ENCODE results near the gene MAGI3. TPM values are rescaled to one million over a fixed set of nuclear protein-coding genes. Genes with fewer than 3 reads are reported as not detected.
"Not testable (repeated sequence)": the region's sequence is repeated elsewhere in the genome, so short reads cannot be mapped to it uniquely, and the experiment has no call there.

MAGI3 gene
- total RNA-seq, 1 donor from 2014 or later, result 1.0 TPM

DNA sequence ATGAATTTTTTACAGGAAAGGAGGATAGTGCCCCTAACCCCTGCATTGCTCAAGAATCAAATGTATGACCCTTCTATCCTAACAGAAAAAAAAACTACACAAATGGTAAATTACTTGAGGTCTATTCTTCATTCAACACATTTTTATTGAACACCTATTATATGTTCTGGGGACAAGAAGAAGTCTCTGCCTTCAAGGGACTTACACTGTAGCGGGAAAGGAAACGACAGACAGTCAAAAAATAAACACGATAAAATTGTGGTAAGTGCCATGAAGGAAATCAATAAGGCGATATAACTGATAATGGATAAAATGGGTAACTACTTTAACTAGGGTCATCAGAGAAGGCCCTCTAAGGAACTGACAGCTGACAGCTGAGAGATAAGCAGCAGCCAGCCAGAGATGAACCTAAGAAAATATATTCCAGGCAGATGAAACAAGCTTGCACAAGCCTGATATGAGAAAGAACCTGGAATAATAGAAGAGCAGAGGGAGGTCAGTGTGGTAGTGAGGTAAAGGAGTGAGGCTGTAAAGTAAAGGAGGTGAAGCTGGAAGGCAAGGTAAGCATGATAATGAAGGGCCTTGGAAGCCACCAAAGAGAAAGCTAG is 302.6 kb downstream of the MAGI3 start:
- Mint-ChIP-seq H3K27ac (no peak overlapping the region), H3K4me1 (peaks cover 11% of the 10 kb centered on the region), H3K27me3 (no peaks in the 10 kb centered on the region), H3K4me3 (no peak overlapping the region), H3K36me3 (ENCODE audit: low read depth) (peaks cover 35% of the 10 kb centered on the region), H3K9me3 (peaks cover 22% of the 10 kb centered on the region)
- no peak for DNase-seq
- no peak for ATAC-seq (ENCODE audit: low read depth)
- intact Hi-C loops (cut with micrococcal nuclease), result no loop called here
- TF ChIP-seq, protein P1, sequence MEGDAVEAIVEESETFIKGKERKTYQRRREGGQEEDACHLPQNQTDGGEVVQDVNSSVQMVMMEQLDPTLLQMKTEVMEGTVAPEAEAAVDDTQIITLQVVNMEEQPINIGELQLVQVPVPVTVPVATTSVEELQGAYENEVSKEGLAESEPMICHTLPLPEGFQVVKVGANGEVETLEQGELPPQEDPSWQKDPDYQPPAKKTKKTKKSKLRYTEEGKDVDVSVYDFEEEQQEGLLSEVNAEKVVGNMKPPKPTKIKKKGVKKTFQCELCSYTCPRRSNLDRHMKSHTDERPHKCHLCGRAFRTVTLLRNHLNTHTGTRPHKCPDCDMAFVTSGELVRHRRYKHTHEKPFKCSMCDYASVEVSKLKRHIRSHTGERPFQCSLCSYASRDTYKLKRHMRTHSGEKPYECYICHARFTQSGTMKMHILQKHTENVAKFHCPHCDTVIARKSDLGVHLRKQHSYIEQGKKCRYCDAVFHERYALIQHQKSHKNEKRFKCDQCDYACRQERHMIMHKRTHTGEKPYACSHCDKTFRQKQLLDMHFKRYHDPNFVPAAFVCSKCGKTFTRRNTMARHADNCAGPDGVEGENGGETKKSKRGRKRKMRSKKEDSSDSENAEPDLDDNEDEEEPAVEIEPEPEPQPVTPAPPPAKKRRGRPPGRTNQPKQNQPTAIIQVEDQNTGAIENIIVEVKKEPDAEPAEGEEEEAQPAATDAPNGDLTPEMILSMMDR (IDR thresholded peaks at IDR 0.05), result no peak
- POLR2A ChIA-PET, result no interaction called here
- CTCF ChIA-PET, result no interaction called here

DNA sequence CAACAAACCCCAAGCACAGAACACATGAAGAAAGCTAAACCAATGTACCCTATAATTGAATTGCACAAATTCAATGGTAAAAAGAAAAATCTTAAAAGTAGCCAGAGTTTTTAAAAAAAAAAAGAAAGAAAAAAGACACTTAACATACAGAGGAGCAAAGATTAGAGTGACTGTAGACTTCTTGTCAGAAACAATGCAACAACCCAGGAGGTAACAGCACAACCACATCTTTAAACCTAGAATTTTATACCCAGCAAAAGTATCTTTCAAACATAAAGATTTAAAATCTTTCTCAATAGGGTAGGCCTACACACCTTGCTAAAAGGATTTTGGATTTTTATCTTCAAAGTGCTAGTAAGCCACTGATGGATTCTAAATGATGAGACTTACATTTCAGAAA is 304.6 kb downstream of the MAGI3 start:
- CTCF ChIA-PET, result no interaction called here
- TF ChIP-seq, protein P1 (IDR thresholded peaks at IDR 0.05), result no peak
- H3K36me3 Mint-ChIP-seq (ENCODE audit: low read depth), result peaks cover 40% of the 10 kb centered on the region

DNA sequence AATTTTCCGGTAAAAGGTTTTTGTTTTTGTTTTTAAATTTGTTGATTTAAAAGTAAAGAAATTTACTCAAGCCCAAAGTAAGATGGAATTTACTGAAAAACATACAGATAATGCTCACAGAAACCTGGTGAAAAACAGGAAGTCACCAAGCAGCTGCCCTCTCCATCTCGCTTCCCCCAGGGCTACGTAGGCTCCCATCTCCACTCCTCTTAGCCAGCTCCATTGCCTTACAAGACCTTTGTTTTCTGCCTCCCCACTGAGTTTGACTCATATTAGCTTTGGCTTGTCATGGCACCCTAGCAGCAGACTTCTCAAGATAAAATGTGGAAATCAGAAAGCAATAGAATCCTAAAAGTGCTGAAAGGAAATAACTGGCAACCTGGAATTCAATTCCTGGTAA is 311.1 kb downstream of the MAGI3 start:
- DNase-seq, result no peak
- H3K27ac Mint-ChIP-seq, result no peak overlapping the region

More for the DNA sequence above, 304.6 kb downstream of the MAGI3 start:
- intact Hi-C loops (cut with micrococcal nuclease), result no loop called here
- Mint-ChIP-seq H3K27me3 (no peaks in the 10 kb centered on the region), H3K4me3 (no peak overlapping the region), H3K9me3 (peaks cover 22% of the 10 kb centered on the region), H3K4me1 (peaks cover 11% of the 10 kb centered on the region), H3K27ac (no peak overlapping the region)
- POLR2A ChIA-PET, result no interaction called here
- DNase-seq (no peak), ATAC-seq (ENCODE audit: low read depth) (no peak)

DNA sequence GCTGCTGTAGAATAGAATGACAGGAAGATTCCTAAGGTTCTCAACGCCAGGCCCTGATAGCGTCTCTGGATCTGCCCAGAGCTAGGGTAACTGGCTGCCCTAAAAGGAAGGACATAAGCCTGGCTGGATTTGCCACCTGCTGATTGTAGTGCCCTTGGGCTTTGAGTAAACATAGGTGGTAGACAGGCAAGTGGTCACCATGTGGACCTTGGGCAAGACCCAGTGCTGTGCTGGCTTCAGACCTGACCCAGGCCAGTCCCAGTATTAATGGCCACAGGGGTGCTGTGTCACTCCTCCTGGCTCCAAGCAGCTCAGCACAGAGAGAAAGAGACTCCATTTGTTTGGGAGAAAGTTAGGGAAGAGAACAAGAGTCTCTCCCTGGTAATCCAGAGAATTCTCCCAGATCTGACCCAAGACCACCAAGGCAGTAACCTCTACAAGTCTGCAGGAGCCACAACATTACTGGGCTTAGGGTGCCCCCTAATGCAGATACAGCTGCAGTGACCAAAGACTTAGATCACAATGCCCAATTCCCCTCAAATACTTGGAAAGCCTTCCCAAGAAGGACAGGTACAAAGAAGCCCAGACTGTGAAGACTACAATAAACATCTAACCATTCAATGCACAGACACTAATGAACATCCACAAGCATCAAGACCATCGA is 324.4 kb downstream of the MAGI3 start:
- Mint-ChIP-seq H3K27ac (no peak overlapping the region), H3K4me1 (no peaks in the 10 kb centered on the region), H3K9me3 (peaks cover 10% of the 10 kb centered on the region), H3K4me3 (no peak overlapping the region), H3K27me3 (no peaks in the 10 kb centered on the region), H3K36me3 (ENCODE audit: low read depth) (peaks cover 68% of the 10 kb centered on the region)
- no peak for ATAC-seq (ENCODE audit: low read depth)
- intact Hi-C loops (cut with micrococcal nuclease), result no loop called here
- ChIA-PET CTCF (no interaction called here), POLR2A (no interaction called here)
- no peak for DNase-seq
- TF ChIP-seq, protein P1 (IDR thresholded peaks at IDR 0.05), result no peak

More for the DNA sequence above, 311.1 kb downstream of the MAGI3 start:
- POLR2A ChIA-PET, result no interaction called here
- H3K36me3 Mint-ChIP-seq (ENCODE audit: low read depth), result peaks cover 34% of the 10 kb centered on the region
- peak; percentile 42 for ATAC-seq (ENCODE audit: low read depth)
- H3K27me3 Mint-ChIP-seq, result no peaks in the 10 kb centered on the region
- intact Hi-C loops (cut with micrococcal nuclease), result no loop called here
- CTCF ChIA-PET, result no interaction called here
- no peaks in the 10 kb centered on the region for H3K9me3 Mint-ChIP-seq
- peaks cover 20% of the 10 kb centered on the region for H3K4me1 Mint-ChIP-seq
- no peak overlapping the region for H3K4me3 Mint-ChIP-seq
- TF ChIP-seq, protein P1 (IDR thresholded peaks at IDR 0.05), result no peak

DNA sequence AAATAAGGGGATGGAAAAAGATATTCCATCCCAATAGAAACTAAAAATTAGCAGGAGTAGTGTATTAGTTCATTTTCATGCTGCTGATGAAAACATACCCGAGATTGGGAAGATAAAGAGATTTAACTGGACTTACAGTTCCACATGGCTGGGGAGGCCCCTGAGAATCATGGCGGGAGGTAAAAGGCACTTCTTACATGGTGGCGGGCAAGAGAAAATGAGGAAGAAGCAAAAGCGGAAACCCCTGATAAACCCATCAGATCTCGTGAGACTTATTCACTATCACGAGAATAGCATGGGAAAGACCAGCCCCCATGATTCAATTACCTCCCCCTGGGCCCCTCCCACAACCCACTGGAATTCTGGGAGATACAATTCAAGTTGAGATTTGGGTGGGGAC is 327.2 kb downstream of the MAGI3 start:
- intact Hi-C loops (cut with micrococcal nuclease); ATAC-seq (ENCODE audit: low read depth); H3K27me3 Mint-ChIP-seq; CTCF ChIA-PET; H3K9me3 Mint-ChIP-seq; H3K27ac Mint-ChIP-seq; POLR2A ChIA-PET; H3K4me3 Mint-ChIP-seq; DNase-seq; H3K4me1 Mint-ChIP-seq: not testable (repeated sequence)
- peaks cover 69% of the 10 kb centered on the region for H3K36me3 Mint-ChIP-seq (ENCODE audit: low read depth)

DNA sequence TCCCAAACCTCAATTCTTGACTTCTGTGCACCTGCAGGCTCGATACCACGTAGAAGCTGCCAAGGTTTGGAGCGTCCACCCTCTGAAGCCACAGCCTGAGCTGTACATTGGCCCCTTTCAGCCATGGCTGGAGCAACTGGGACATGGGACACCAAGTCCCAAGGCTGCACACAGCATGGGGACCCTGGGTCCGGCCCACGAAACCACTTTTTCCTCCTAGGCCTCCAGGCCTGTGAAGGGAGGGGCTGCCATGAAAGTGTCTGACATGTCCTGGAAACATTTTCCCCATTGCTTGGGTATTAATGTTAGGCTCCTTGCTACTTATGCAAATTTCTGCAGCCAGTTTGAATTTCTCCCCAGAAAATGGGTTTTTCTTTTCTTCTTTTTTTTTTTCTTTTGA is 328.3 kb downstream of the MAGI3 start:
- CTCF ChIA-PET, result not testable (repeated sequence)

More for the DNA sequence above, 328.3 kb downstream of the MAGI3 start:
- H3K27ac Mint-ChIP-seq; intact Hi-C loops (cut with micrococcal nuclease); H3K9me3 Mint-ChIP-seq; H3K4me3 Mint-ChIP-seq; POLR2A ChIA-PET; ATAC-seq (ENCODE audit: low read depth); DNase-seq; H3K4me1 Mint-ChIP-seq; H3K27me3 Mint-ChIP-seq: not testable (repeated sequence)
- peaks cover 71% of the 10 kb centered on the region for H3K36me3 Mint-ChIP-seq (ENCODE audit: low read depth)
